ENCODE data around the gene CCDC39.

GRCh38 chr3:180720012-180720411, 40.7 kb upstream of the CCDC39 start:
- TF ChIP-seq POLR2A (IDR thresholded peaks at IDR 0.05; ENCODE audit: low read depth, low read length) (no peak), RFX5 (IDR thresholded peaks at IDR 0.05; ENCODE audit: low read depth, low read length) (no peak), RAD21 (IDR thresholded peaks at IDR 0.05; ENCODE audit: low read length) (no peak), SMC3 (IDR thresholded peaks at IDR 0.05; ENCODE audit: low read depth, low read length) (no peak), USF2 (IDR thresholded peaks at IDR 0.05; ENCODE audit: low read depth, low read length) (no peak), FOS (IDR thresholded peaks at IDR 0.05; ENCODE audit: low read depth, low read length) (no peak), NFE2L2 (IDR thresholded peaks at IDR 0.05; ENCODE audit: low read depth, low read length) (no peak), RCOR1 (IDR thresholded peaks at IDR 0.05; ENCODE audit: insufficient replicate concordance, low read length) (no peak), BHLHE40 (IDR thresholded peaks at IDR 0.05; ENCODE audit: low read depth, low read length) (no peak)
- TF ChIP-seq, protein P1, sequence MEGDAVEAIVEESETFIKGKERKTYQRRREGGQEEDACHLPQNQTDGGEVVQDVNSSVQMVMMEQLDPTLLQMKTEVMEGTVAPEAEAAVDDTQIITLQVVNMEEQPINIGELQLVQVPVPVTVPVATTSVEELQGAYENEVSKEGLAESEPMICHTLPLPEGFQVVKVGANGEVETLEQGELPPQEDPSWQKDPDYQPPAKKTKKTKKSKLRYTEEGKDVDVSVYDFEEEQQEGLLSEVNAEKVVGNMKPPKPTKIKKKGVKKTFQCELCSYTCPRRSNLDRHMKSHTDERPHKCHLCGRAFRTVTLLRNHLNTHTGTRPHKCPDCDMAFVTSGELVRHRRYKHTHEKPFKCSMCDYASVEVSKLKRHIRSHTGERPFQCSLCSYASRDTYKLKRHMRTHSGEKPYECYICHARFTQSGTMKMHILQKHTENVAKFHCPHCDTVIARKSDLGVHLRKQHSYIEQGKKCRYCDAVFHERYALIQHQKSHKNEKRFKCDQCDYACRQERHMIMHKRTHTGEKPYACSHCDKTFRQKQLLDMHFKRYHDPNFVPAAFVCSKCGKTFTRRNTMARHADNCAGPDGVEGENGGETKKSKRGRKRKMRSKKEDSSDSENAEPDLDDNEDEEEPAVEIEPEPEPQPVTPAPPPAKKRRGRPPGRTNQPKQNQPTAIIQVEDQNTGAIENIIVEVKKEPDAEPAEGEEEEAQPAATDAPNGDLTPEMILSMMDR (conservative IDR thresholded peaks at IDR 0.05; ENCODE audit: low read depth, low read length) = no peak
